GM18502 (cell line): ENCODE measurements around the gene PRAC1.
"Not testable (repeated sequence)": the region's sequence is repeated elsewhere in the genome, so short reads cannot be mapped to it uniquely, and the experiment has no call there.

Source experiments
- ATAC-seq: cut with Tn5 transposase; IDR thresholded peaks from one replicate; pipeline ENCODE4 v1.9.1; 2021; ENCODE audit warnings: mild to moderate bottlenecking; ENCODE audit not compliant: unreplicated experiment, poor library complexity

Gene PRAC1

DNA sequence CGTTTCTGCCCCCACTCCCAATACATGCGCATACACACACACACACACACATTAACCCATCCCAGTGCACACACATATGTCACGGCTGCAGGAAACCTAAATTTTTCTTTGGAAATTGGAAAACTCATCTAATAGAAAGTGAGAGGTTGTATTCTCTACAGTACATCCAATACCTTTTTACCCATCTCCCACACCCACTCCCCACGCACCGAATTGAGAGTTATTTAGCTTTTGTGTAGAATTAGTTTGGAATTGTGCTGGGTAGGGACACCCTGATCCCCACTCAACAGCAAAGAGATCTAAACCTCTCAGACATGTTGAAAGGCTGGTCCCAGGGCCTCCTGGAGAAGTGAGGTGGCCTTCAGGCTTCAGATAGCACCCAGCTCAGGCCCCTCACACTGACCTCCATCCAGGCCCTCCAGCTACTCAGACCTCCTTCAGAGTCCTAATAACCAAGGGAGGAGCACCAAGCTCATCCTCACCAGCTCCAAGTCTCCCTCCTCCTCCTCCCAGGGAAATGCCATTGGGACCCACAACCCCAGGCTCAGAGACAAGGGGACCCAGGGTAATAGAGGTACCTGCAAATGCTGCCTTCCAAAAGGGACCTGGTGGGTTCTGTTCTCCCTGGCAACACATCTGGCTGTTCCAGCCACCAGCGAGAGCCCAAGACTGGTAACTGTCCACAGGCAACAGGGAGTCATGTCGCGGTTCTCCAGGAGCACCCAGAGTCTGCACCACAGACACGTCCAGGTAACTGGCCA, 5.3 kb upstream of the PRAC1 start:
- no peak for ATAC-seq

DNA sequence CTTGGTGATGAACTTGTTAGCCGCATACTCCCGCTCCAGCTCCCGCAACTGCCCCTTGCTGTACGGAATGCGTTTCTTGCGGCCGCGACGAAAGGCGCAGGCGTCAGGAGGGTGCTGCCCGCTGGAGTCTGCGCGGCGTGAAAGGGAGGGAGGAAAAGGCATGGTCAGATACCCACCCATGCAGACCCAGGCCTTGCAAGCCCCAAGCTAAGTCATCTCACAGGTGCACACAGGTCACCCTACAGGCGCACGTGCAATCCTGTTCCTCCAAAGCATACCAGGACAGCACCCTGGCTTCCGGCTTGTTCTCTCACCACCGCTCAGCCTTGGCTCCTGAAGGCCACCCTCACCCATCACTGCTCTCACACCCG, 4.6 kb upstream of the PRAC1 start:
- no peak for ATAC-seq

DNA sequence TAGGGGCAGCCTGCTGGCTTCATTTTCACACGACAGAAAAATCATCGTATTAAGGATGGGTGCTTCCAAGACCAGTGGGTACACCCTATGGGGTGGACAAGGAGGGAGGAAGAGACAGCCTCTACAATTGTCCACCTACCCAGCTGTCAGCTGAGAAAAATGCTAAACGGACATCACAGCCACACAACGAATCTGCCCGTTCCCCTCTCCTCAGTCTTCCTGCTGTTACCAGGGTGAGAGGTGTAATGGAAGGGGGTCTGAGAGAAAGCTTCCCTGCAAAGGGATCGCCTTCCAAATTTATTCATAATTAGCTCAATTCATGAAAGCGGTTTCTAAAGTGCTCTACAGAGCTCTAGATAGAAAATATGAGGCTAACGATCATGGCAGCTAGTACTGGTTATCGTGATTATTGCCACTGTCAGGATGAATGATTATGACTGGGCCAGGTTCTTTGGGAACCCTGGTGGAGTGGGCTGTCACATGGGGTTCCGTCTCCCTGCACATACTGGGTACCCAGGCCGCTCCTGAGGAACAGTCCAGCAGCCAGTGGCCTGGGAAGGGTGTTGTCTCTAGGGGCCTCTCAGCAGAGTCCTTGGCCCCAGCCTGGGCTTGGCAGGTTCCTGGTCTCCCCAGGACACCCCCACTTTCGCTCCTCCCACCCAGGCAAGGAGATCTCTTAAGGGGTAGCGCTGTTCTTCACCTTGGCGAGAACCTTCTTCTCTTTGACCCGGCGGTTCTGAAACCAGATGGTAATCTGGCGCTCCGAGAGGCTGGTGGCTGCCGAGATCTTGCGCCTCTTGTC, 4.0 kb upstream of the PRAC1 start:
- no peak for ATAC-seq

DNA sequence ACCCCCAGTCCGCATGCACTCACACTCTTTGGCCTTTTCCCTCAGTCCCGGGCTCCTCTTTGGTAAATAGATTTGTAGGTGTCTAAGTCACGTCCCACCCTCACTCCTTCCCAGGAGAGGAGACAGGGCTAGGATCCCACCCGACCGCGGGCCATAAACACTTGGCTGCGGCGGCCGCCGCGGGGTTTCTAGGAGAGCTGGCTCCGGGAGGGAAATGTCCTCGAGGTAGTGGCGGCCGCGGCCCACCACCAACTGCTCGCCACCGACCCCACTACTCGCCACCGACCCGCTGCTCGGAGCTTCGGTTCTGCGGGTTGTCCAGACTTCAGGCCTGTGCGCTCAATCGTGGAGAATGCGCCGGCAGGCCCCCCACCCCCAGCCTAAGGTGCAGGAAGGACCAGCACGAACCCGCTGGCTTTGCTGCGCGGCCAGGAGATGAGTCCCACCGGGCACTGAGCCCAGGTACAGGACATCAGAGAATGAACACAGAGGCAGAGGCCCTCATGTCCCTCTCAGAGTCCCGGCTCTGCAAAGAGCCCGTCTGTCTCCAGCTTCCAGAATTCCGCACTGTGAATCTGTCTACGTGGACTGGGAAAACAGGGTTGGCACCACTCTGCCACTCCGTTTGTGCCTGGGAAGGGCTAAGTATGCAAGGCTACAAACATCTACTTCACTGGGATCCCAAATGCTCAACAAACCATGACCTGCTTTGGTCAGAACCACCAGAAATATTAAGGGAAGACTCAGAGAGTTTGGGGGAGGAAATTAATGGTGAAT, 3.2 kb upstream of the PRAC1 start:
- ATAC-seq, result no peak

DNA sequence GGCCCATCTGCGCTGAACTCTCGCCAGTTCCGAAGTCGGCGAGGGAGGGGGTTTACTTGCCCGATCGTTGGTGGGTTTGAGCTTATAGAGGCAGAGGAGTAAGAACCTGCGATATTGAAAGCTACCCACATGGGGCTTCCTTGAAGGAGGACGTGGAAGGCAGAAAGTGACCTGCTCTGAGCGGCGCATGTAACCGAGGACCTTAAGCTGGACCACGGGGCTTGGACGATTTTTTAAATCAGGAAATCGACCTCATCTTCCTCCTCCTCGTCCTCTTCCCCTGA, 2.6 kb upstream of the PRAC1 start:
- no peak for ATAC-seq

DNA sequence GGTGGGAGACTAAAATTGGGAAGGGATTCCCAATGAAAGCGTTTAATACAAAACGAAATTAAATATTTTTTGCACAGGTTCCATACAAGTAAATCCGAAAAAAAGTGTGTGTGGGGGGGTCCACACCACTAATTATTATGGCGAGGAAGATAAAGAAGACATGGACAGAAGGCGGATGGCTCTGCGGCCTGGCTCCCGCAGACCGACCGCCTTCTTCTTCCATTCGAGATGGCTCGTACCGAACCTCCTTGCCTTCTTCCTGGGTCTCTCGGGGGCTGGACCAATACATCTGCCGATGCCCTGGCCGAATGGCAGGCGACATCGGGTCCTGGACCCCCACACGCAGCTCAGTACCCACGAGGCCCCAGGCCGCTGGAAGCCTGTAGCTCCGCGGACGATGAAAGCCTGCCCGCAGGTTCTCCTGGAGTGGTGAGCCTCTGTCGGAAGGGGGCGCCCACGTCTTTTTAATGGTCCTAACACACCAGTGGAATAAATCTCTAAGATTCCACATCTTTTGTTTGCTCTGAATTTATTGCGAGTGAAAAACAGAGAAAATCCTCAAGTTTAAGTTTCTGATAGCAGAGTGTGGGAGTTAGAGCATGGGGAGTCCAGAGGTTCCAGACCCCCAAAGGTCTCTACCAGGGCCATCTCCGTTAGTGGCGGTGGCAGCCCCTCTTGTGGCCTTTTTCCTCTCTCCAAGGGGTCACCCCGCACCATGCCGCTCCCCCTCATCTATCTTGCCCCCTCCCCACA, 2.1 kb upstream of the PRAC1 start:
- no peak for ATAC-seq

DNA sequence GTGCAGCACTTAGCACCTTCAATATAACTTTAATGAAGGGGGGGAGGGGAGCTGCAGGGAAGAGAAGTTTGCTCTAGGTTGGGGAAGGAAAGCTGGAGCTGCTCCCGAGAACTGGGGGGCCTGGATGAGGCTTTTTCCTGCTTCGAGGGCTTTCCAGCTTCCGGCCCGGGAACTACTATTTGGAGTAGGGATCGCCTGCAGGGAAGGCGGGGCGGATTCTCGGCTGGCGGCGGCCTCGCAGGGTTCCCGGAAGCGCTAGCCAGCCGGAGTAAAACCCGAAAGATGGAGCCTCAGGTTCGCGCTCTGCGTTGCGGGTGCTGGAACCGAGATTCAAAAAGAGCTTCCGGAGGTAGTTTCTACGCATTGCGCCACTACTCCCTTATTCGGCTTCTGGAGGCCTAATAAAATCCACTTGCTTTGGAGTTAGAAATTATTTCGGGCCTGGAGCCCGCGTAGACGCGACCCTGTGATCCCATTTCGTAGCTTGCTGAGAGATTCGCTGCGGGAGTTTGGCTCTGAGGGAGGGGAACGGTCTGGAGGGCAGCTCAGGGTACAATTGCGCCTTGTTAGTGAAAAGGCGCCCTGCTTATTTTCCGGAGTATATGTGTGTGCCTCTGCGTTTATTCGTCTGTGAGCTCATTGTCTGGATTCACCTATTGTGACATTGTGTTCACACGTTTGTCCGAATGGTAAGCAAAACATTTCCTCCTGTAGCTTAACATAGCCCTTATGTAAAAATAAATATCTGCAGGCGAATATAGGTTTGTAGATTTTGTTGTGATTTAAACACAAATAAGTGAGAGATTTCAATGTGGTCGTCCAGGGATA, 1.3 kb upstream of the PRAC1 start:
- no peak for ATAC-seq

DNA sequence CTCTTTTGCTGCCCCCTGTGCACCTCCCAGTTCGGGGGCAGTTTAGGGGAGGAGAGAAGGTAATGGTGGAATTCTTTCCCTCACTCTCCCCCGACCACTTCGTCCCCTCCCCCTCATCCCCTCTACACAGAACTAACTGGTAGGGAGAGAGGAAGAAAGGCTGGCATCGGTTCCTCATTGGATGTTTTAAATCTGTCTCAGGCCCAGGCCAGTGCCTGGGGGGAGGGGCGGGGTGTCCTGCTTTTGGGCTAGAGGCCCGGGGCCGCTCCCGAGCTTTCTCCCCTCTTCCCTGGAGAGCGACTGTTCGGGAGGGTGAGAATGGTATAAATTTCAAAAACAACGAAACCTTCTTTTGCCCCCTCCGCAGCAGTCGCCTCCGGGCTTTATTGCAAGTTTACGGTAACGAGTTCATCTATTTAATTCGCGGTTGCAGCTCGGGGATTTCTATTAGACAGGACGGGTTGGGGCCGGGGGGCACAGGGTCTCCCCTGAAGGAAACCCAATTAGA, 651 bp upstream of the PRAC1 start, which contains the start of gene PRAC2:
PRAC2 (plus strand) TSS at position 271 of the 508 bp plus-strand sequence. CDS start 1,226 bp downstream, outside the sequence.
- no peak for ATAC-seq

DNA sequence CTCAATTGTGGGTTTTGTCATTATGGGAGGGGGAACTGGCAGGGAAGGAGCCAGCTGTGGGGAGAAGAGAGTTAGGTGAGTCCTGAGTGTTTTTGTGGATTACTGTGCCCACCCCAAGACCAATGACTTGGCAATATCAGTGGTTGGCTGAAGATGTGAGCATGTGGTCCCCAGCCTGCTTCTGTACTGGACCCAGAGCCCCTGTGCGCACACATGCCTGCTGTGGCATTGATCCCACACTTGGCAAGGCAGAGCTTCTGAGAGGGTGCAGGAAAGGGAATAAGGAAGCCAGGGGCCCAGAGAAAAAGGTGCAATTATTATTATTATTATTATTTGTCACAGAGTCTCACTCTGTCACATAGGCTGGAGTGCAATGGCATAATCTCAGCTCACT, 1.3 kb downstream of the PRAC1 start:
- no peak for ATAC-seq

DNA sequence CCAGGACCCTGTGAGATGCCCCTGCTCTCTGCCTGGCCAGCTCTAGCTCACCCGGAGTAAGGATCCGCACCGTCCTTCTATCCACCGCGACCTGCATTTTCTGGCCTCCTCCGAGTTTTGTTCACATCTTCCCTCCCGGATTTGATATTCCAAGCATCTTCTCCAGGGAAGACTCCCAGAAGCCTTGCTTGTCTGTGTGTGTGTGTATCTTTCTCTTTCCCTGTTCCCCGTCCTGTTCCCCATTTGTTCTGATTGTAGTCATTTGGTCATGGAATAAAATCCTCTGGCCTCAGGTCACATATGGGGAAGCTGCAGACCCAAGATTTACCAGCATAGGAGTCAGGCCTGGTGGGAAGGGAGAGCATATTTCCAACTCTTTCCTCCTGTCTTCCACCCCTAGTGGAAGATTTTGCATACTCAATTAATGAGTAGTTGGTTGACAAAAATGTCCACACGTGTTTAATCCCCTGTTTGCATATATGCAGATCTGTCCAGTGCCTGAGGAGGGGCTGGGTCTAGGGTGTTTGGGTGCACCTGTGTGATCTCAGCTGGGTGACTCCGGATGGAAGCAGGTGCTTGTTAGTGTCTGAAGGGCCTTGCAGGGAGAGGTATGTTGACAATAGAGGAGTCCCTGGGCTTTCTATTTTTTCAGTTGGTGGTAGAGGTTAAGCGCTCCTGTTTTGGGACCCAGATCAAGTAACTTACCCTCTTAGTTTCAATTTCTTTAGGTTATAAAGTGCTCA, 1.9 kb downstream of the PRAC1 start:
- no peak for ATAC-seq

DNA sequence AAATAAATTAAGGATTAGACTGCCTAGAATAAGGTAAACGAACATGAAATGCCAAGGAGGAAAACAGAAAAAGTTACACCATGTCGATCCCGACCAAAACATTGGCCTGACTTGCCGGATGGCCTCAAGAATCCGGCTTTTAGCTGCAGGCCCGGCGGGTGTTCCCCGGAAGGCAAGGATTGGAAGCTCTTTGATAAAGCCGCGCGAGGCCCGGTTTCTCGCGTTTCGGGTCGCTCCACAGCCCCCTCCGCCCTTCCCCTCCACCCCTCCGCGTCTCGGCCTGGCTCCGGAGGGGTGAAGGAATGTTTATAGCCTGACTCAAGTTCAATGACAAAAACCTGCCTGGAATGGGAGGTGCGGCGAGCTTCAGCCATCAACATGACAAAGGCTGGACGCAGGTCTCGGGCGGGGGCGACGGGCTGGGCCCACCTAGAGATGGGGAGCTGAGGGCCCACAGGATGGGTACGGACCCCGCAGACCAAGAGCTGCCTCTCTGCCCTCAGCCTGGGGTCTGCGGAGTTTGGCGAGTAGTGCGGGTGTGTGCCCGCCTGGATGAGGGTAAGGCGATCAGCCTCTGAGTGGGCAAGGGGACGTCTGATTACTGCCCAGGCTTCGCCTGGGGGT, 2.6 kb downstream of the PRAC1 start:
- no peak for ATAC-seq

DNA sequence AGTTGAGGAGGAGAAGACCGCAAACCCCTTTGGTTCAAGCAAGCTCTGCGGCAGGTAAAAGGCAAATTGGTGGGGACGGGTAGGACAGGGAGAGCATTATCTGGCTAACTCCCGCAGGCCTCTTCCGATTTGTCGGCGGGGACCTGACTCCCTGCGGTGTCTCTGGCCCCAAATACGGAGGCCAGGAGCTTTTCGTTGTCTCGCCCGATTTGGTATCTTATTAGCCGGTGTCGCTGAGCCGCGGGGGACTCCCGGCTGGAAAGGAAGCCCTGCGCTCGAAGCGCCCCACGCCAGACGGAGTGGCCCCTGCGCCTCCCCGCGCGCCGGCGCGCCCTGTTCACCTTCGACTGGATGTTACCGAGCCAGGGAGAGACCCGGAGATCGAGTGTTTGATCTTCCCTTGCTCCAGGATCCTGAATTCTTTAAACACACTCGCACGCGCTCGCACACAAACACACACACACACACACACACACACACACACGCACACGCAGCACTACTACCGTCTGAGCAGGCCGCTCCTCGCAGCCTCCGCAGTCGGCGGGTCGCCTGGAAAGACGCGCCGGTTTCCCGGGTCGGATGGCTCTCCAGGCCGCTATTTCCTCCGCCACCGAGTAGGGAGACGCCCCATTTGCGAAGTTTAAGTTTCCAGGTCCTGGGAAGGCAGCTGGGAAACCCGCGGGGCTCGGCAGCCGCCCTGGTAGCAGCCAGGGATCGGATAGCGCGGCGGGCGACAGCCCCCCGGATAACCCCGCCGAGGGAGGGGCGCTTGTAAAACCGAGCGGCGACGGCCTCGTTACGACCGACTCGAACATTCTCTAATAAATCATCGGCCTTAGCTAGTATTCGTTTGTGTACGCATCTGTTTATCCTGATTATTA, 3.3 kb downstream of the PRAC1 start:
- ATAC-seq, result no peak

DNA sequence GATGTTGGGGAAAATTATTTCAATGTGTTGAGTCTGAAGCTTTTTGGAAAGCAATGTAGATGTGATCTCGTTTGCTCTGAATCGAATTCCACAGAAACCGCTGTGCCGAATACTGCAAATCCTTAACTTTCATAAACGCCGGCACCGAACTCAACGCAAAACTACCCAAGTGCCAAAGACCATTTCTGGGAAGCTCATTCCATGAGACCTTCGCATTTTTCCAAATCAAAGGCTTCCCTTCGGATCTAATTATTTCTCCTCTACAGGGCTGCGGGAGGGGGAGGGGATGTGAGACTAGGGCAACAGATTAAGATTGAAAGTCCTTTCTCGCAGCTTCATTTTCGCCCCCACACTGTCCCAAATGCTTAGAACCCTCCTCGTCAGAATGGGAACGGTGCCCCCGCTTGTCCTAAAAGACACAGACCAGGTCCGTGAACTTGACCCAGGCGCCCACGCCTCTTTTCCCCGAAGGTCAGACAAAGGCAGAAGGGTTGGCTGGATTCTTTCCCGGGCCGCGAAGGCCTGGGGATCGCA, 4.0 kb downstream of the PRAC1 start:
- no peak for ATAC-seq

DNA sequence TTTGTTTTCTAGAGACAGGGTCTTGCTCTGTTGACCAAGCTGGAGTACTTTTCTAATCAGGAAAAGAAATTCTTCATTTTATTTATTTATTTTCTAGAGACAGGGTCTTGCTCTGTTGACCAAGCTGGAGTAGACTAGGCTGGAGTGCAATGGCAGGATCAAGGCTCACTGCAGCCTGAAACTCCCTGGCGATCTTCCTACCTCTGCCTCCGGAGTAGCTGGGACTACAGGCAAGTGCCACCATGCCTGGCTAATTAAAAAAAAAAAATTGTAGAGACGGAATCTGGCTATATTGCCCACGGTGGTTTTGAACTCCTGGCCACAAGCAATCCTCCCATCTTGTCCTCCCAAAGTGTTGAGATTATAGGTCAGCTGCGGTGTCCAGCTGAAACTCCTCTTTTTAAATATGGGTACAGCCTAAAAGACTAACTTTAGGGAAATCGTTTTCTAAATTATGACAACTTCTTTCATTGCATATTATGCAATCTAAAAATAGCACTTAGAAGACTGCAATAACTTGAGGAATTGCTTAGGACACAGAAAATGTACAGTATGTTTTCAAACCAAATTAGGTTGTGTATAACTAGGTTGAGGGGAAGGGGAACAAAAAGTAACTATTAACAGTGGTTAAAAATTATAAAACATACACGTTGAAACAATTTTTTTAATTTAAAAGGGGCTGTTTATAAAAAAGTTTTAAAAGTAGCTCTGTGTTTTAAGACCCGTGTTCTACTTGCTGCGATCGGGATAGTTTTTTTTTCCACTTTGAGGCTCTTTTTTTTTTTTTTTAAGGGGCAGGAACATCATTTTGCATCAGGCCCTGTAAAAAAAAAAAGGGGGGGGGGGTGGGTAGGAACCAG, 4.7 kb downstream of the PRAC1 start:
- ATAC-seq, result no peak

DNA sequence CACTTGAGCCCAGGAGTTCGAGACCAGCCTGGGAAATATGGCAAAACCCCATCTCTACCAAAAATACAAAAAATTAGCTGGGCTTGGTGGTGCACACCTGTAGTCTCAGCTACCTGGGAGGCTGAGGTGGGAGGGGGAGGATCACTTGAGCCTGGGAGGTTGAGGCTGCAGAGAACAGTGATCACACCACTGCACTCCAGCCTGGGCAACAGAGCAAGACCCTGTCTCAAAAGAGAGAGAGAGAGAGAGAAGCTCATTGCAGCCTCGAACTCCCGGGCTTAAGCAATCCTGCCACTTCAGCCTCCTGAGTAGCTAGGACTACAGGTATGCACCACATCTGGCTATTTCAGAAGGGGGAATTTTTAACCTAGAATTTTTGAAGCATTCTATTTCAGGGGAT, 5.8 kb downstream of the PRAC1 start:
- not testable (repeated sequence) for ATAC-seq
